HCT116 (cell line): ENCODE measurements around the gene SMIM3. TPM values are rescaled to one million over a fixed set of nuclear protein-coding genes. Genes with fewer than 3 reads are reported as not detected.
"Not testable (repeated sequence)": the region's sequence is repeated elsewhere in the genome, so short reads cannot be mapped to it uniquely, and the experiment has no call there.

Experiments
- ATAC-seq: fragments of 200-7000 bp; cut with Tn5 transposase; 2 replicates; pipeline ENCODE4 v1.9.1; 2020; ENCODE audit warnings: mild to moderate bottlenecking, moderate library complexity
- BruUV-seq: library from RNA; stranded (reverse); fragments of 400-500 nt; replicated peaks from 2 replicates; lab custom pipeline; 2021; lab: Mats Ljungman, UMichigan
- CTCF ChIA-PET: fragments of 300-600 bp; sonication (Branson Sonifier 250); formaldehyde crosslinking; loops from one replicate; lab custom pipeline; 2021; ENCODE audit warnings: antibody characterized with exemption; lab: Charles Lee
- POLR2A ChIA-PET: fragments of 300-600, 350-600 bp; sonication (Branson Sonifier 250); formaldehyde crosslinking; loops from one replicate; lab custom pipeline; 2021; ENCODE audit warnings: antibody characterized with exemption; lab: Charles Lee
- RAD21 ChIA-PET, 2 experiments: fragments of 300-600 bp; sonication (Branson Sonifier 250); formaldehyde crosslinking; loops; one replicate each; lab custom pipeline; 2023; ENCODE audit warnings: low total read pairs in 2 of 2; ENCODE audit not compliant: uncharacterized antibody in 2 of 2, unreplicated experiment in 2 of 2, low non-redundant PET in 1 of 2; lab: Charles Lee
- DNase-seq: peaks from one replicate; pipeline ENCODE4 v3.0.0-alpha.2; 2010; ENCODE audit warnings: low read depth, low spot score
- H2AFZ ChIP-seq: fragments of 200-600 bp; shearing (Covaris generic), sonication (generic); 2 replicates; pipeline ENCODE4 v1.6.1; 2017; ENCODE audit warnings: low read depth, mixed run types, mixed read lengths, antibody characterized with exemption, low read length; ENCODE audit not compliant: poor library complexity, severe bottlenecking
- H3K27ac ChIP-seq: 2 replicates; pipeline ENCODE4 v1.5.1; 2012; ENCODE audit warnings: low read depth, low read length
- H3K27me3 ChIP-seq: fragments of 200-600 bp; sonication (generic); 2 replicates; pipeline ENCODE4 v1.6.1; 2016; ENCODE audit warnings: mixed run types, low read length, mixed read lengths; ENCODE audit not compliant: insufficient read depth
- H3K36me3 ChIP-seq, 2 experiments: fragments of 200-500 bp in 1 of 2; fragments of 200-600 bp in 1 of 2; sonication (Bioruptor generic) in 1 of 2; sonication (generic) in 1 of 2; 2 replicates each; pipeline versions ENCODE4 v1.5.1 to v1.6.1; 2014 to 2016; ENCODE audit warnings: low read length in 2 of 2, inconsistent platforms in 1 of 2, mixed read lengths in 1 of 2, mixed run types in 1 of 2; ENCODE audit not compliant: insufficient read depth in 2 of 2, control insufficient read depth in 1 of 2
- H3K4me1 ChIP-seq, 2 experiments: fragments of 200-600 bp in 1 of 2; sonication (generic) in 1 of 2; 2 replicates each; pipeline versions ENCODE4 v1.5.1 to v1.6.1; 2012 to 2017; ENCODE audit warnings: low read length in 2 of 2, inconsistent platforms in 1 of 2, mild to moderate bottlenecking in 1 of 2, mixed read lengths in 1 of 2, mixed run types in 1 of 2, moderate library complexity in 1 of 2; ENCODE audit not compliant: insufficient read depth in 2 of 2, control insufficient read depth in 1 of 2
- H3K4me2 ChIP-seq: fragments of 200-600 bp; sonication (generic); 2 replicates; pipeline ENCODE4 v1.6.1; 2017; ENCODE audit warnings: mixed run types, low read length, mixed read lengths
- H3K4me3 ChIP-seq, 2 experiments: fragments of 200-600 bp in 1 of 2; sonication (generic) in 1 of 2; replicated peaks in 1 of 2; 2 replicates each; pipeline ENCODE4 v1.5.1; 2011 to 2016; ENCODE audit warnings: low read length in 2 of 2, control low read depth in 1 of 2, low read depth in 1 of 2, mild to moderate bottlenecking in 1 of 2, mixed read lengths in 1 of 2, mixed run types in 1 of 2
- H3K79me2 ChIP-seq: fragments of 200-600 bp; sonication (generic); 2 replicates; pipeline ENCODE4 v1.6.1; 2017; ENCODE audit warnings: mild to moderate bottlenecking, mixed run types, low read length, moderate library complexity, mixed read lengths; ENCODE audit not compliant: insufficient read depth
- H3K9ac ChIP-seq: fragments of 200-600 bp; sonication (generic); 2 replicates; pipeline ENCODE4 v1.6.1; 2016; ENCODE audit warnings: low read length, mixed read lengths
- H3K9me2 ChIP-seq: fragments of 200-600 bp; sonication (generic), shearing (Covaris generic); 2 replicates; pipeline ENCODE4 v1.6.1; 2017; ENCODE audit warnings: mixed run types, mild to moderate bottlenecking, moderate library complexity; ENCODE audit not compliant: insufficient read depth
- H3K9me3 ChIP-seq, 2 experiments: fragments of 200-500 bp in 1 of 2; fragments of 200-600 bp in 1 of 2; sonication (Bioruptor generic) in 1 of 2; sonication (generic) in 1 of 2; 2 replicates each; pipeline ENCODE4 v1.6.1; 2014 to 2017; ENCODE audit warnings: low read length in 2 of 2, mixed read lengths in 2 of 2, inconsistent platforms in 1 of 2, low read depth in 1 of 2, mild to moderate bottlenecking in 1 of 2, mixed run types in 1 of 2, moderate library complexity in 1 of 2; ENCODE audit not compliant: control insufficient read depth in 1 of 2, insufficient read depth in 1 of 2
- H4K20me1 ChIP-seq: fragments of 200-600 bp; sonication (generic), shearing (Covaris generic); 2 replicates; pipeline ENCODE4 v1.6.1; 2017; ENCODE audit warnings: mixed run types, mild to moderate bottlenecking, moderate library complexity; ENCODE audit not compliant: insufficient read depth
- CBX3 ChIP-seq: IDR thresholded peaks from 2 replicates; pipeline ENCODE4 v1.6.1; 2012; ENCODE audit warnings: low read depth
- CEBPB ChIP-seq: IDR thresholded peaks from 2 replicates; pipeline ENCODE4 v1.6.1; 2012; ENCODE audit warnings: low read depth
- EGR1 ChIP-seq: IDR thresholded peaks from 2 replicates; pipeline ENCODE4 v1.6.1; 2012; ENCODE audit warnings: low read depth
- EZH2 ChIP-seq: fragments of 200-600 bp; sonication (generic); IDR thresholded peaks from 2 replicates; pipeline ENCODE4 v1.6.1; 2017; ENCODE audit warnings: antibody characterized with exemption, mixed run types
- FOSL1 ChIP-seq: IDR thresholded peaks from 2 replicates; pipeline ENCODE4 v1.6.1; 2012; ENCODE audit warnings: low read depth
- JUND ChIP-seq: IDR thresholded peaks from 2 replicates; pipeline ENCODE4 v1.6.1; 2012
- SIN3A ChIP-seq: IDR thresholded peaks from 2 replicates; pipeline ENCODE4 v1.6.1; 2012; ENCODE audit warnings: low read depth
- SRF ChIP-seq: IDR thresholded peaks from 2 replicates; pipeline ENCODE4 v1.6.1; 2012; ENCODE audit warnings: low read depth
- TCF7L2 ChIP-seq: IDR thresholded peaks from 2 replicates; pipeline ENCODE4 v1.7.0; 2011; ENCODE audit warnings: borderline replicate concordance, inconsistent platforms; ENCODE audit not compliant: insufficient read depth, insufficient read length; ENCODE audit errors: extremely low read depth
- YY1 ChIP-seq: IDR thresholded peaks from 2 replicates; pipeline ENCODE4 v1.6.1; 2011; ENCODE audit warnings: low read length, low read depth, moderate library complexity, mild to moderate bottlenecking; ENCODE audit not compliant: insufficient replicate concordance; ENCODE audit errors: extremely low read depth
- ZFX ChIP-seq: fragments of 450-650 bp; IDR thresholded peaks from 2 replicates; pipeline ENCODE4 v1.6.1; 2017
- ZNF274 ChIP-seq: fragments of 200-500 bp; sonication (Bioruptor generic); IDR thresholded peaks from 2 replicates; pipeline ENCODE4 v1.6.1; 2014; ENCODE audit warnings: mild to moderate bottlenecking, low read depth, low read length, inconsistent platforms
- intact Hi-C: fragments of 100-400 bp; cut with micrococcal nuclease; formaldehyde crosslinking; loops from 2 replicates; pipeline ENCODE4 v1.10.0; 2022
- total RNA-seq: library from RNA; stranded (reverse); gene quantifications from one replicate; pipeline ENCODE4 v1.2.1, GENCODE V29; 2021; ENCODE audit not compliant: unreplicated experiment
- TF ChIP-seq, protein P1 (sequence below): IDR thresholded peaks from 2 replicates; pipeline ENCODE4 v1.6.1; 2012; ENCODE audit warnings: low read depth

Gene SMIM3
- total RNA-seq, 1 experiment from 2014 or later = 35.4 TPM

DNA sequence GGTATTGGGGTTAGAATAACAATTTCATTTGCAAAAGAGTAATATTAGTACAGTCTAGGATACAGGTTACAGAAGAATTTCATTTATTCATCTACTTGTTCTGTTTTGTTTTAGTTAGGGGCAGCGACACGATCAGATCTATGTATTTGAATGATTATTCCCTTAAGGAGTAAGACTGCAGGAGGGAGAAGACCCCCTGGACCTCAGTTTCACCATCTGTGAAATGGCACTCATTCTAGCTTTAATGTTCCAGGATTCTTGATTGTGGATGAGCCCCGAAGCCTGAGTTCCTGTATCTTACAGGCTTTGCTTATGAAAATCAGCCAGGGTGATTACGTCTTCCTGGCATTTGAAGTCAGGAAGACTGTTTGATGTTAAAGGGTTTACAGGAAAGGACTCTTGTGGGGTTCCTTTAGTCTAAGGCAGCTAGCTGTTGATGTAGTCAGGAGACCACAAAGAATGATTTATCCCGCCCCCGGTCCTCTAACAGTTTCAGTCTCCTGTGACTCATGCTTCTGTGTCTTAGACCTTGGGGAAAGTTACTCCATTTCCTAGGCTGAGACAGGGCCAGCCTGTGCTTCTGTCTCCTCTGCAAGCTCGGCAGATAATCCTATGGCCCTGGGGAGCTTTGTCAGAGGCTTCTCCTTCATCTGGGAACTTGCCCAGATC, 11.5 kb downstream of the SMIM3 start (continued):
- 0 out of 2 replicates have a peak, but pooled peaks have one; percentile 17 for TF ChIP-seq SRF
- no peak for TF ChIP-seq EZH2
- peak; percentile 78 for TF ChIP-seq FOSL1
- TF ChIP-seq EGR1 = peak; percentile 94
- TF ChIP-seq JUND = peak; percentile 86
- TF ChIP-seq, all 23 proteins: peak for 12

DNA sequence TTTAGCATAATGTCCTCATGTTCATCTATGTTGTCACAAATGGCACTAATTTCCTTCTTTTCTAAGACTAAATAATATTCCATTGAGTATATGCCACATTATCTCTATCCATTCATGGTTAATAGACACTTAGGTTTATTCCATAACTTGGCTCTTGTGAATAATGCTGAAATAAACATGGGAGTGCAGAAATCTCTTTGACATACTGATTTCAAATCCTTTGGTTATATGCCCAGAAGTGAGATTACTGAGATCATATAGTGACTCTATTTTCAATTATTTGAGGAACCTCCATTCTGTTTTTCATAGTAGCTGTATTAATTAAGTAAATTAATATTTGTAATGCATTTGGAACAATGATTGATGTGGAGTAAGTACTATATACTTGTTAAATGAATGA, 13.0 kb downstream of the SMIM3 start:
- ChIA-PET RAD21 (no interaction called here), CTCF (interaction anchor here (3.2 kb wide), 1 partner anchor 9 kb away, joined by 12 read pairs; no protein-coding TSS in a partner anchor), POLR2A (no interaction called here)
- Histone ChIP-seq H3K36me3 (peaks cover 0 to 11% of the 10 kb centered on the region in 2 experiments; a peak in 1 of 4 replicates), H3K4me3 (no peak overlapping the region), H3K79me2 (peaks cover 56% of the 10 kb centered on the region), H3K9me3 (no peaks in the 10 kb centered on the region), H4K20me1 (no peaks in the 10 kb centered on the region), H3K27ac (no peak overlapping the region), H3K27me3 (no peaks in the 10 kb centered on the region), H3K9ac (no peak overlapping the region), H3K9me2 (no peaks in the 10 kb centered on the region), H3K4me2 (peak overlapping the region; percentile 79; the same call in 1 of the 2 replicates), H2AFZ (no peak overlapping the region), H3K4me1 (peaks cover 49% of the 10 kb centered on the region in 2 experiments)
- intact Hi-C loops = no loop called here
- ATAC-seq (no peak), DNase-seq (no peak)
- BruUV-seq = no TSS peak
- TF ChIP-seq SRF (no peak), CBX3 (no peak), CEBPB (no peak), ZFX (no peak), FOSL1 (no peak), EZH2 (no peak), SIN3A (no peak), EGR1 (no peak), TCF7L2 (no peak), YY1 (no peak), ZNF274 (no peak)
- TF ChIP-seq, protein P1, sequence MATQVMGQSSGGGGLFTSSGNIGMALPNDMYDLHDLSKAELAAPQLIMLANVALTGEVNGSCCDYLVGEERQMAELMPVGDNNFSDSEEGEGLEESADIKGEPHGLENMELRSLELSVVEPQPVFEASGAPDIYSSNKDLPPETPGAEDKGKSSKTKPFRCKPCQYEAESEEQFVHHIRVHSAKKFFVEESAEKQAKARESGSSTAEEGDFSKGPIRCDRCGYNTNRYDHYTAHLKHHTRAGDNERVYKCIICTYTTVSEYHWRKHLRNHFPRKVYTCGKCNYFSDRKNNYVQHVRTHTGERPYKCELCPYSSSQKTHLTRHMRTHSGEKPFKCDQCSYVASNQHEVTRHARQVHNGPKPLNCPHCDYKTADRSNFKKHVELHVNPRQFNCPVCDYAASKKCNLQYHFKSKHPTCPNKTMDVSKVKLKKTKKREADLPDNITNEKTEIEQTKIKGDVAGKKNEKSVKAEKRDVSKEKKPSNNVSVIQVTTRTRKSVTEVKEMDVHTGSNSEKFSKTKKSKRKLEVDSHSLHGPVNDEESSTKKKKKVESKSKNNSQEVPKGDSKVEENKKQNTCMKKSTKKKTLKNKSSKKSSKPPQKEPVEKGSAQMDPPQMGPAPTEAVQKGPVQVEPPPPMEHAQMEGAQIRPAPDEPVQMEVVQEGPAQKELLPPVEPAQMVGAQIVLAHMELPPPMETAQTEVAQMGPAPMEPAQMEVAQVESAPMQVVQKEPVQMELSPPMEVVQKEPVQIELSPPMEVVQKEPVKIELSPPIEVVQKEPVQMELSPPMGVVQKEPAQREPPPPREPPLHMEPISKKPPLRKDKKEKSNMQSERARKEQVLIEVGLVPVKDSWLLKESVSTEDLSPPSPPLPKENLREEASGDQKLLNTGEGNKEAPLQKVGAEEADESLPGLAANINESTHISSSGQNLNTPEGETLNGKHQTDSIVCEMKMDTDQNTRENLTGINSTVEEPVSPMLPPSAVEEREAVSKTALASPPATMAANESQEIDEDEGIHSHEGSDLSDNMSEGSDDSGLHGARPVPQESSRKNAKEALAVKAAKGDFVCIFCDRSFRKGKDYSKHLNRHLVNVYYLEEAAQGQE = no peak

DNA sequence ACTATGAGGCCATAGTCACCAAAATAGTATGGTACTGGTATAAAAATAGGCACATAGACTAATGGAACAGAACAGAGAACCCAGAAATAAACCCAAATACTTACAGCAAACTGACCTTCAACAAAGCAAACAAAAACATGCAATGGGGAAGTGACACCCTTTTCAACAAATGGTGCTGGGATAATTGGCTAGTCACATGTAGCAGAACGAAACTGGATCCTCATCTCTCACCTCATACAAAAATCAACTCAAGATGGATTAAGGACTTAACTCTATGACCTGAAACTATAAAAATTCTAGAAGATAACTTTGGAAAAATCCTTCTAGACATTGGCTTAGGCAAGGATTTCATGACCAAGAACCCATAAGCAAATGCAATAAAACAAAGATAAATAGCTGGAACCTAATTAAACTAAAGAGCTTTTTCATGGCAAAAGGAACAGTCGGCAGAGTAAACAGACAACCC, 14.9 kb downstream of the SMIM3 start:
- RAD21 ChIA-PET, H3K4me2 ChIP-seq, H3K9me2 ChIP-seq, DNase-seq, H3K27ac ChIP-seq, ATAC-seq, H3K27me3 ChIP-seq, POLR2A ChIA-PET, intact Hi-C loops, H4K20me1 ChIP-seq, H2AFZ ChIP-seq, H3K9ac ChIP-seq, BruUV-seq, H3K9me3 ChIP-seq, H3K4me3 ChIP-seq: not testable (repeated sequence)
- Histone ChIP-seq H3K4me1 (peaks cover 32% of the 10 kb centered on the region in 2 experiments), H3K79me2 (peaks cover 40% of the 10 kb centered on the region), H3K36me3 (peaks cover 0 to 11% of the 10 kb centered on the region in 2 experiments; a peak in 1 of 4 replicates)
- CTCF ChIA-PET = interaction anchor here (1.0 kb wide), 1 partner anchor 8 kb away, joined by 3 read pairs; no protein-coding TSS in a partner anchor
